ENCODE data around the gene OCA2.

GRCh38 chr15:28128031-28128430 lies 28.9 kb upstream of the OCA2 start:
- TF ChIP-seq, protein P1, sequence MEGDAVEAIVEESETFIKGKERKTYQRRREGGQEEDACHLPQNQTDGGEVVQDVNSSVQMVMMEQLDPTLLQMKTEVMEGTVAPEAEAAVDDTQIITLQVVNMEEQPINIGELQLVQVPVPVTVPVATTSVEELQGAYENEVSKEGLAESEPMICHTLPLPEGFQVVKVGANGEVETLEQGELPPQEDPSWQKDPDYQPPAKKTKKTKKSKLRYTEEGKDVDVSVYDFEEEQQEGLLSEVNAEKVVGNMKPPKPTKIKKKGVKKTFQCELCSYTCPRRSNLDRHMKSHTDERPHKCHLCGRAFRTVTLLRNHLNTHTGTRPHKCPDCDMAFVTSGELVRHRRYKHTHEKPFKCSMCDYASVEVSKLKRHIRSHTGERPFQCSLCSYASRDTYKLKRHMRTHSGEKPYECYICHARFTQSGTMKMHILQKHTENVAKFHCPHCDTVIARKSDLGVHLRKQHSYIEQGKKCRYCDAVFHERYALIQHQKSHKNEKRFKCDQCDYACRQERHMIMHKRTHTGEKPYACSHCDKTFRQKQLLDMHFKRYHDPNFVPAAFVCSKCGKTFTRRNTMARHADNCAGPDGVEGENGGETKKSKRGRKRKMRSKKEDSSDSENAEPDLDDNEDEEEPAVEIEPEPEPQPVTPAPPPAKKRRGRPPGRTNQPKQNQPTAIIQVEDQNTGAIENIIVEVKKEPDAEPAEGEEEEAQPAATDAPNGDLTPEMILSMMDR (IDR thresholded peaks at IDR 0.05), result no peak
- no peak for TF ChIP-seq POLR2A (IDR thresholded peaks at IDR 0.05)
